ENCODE data around the gene GUK1.

DNA sequence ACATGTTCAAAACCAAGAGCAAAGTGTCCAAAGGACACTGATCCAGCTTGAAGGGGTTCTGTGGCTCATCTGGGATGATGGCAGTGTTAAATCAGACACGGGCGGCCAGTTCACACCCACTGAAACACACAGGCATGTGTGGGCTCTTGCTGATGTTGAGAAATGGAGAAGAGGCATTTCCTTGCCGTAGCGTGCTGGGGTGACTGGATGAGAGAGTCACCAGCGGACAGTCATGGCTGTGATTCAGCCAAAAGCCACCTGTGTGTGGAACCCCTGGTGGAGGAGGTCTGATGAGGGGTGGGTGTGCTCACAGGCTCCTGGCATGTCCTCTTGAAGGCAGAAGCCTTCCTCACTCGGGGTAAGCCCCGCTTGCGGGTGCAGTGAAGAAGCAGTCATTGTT, 44.1 kb upstream of the GUK1 start:
- TF ChIP-seq, protein P1, sequence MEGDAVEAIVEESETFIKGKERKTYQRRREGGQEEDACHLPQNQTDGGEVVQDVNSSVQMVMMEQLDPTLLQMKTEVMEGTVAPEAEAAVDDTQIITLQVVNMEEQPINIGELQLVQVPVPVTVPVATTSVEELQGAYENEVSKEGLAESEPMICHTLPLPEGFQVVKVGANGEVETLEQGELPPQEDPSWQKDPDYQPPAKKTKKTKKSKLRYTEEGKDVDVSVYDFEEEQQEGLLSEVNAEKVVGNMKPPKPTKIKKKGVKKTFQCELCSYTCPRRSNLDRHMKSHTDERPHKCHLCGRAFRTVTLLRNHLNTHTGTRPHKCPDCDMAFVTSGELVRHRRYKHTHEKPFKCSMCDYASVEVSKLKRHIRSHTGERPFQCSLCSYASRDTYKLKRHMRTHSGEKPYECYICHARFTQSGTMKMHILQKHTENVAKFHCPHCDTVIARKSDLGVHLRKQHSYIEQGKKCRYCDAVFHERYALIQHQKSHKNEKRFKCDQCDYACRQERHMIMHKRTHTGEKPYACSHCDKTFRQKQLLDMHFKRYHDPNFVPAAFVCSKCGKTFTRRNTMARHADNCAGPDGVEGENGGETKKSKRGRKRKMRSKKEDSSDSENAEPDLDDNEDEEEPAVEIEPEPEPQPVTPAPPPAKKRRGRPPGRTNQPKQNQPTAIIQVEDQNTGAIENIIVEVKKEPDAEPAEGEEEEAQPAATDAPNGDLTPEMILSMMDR (IDR thresholded peaks at IDR 0.05; ENCODE audit: insufficient read depth, low read length) = no peak
- TF ChIP-seq POLR2AphosphoS5 (IDR thresholded peaks at IDR 0.05; ENCODE audit: low read depth) = no peak
- TF ChIP-seq, protein P2, sequence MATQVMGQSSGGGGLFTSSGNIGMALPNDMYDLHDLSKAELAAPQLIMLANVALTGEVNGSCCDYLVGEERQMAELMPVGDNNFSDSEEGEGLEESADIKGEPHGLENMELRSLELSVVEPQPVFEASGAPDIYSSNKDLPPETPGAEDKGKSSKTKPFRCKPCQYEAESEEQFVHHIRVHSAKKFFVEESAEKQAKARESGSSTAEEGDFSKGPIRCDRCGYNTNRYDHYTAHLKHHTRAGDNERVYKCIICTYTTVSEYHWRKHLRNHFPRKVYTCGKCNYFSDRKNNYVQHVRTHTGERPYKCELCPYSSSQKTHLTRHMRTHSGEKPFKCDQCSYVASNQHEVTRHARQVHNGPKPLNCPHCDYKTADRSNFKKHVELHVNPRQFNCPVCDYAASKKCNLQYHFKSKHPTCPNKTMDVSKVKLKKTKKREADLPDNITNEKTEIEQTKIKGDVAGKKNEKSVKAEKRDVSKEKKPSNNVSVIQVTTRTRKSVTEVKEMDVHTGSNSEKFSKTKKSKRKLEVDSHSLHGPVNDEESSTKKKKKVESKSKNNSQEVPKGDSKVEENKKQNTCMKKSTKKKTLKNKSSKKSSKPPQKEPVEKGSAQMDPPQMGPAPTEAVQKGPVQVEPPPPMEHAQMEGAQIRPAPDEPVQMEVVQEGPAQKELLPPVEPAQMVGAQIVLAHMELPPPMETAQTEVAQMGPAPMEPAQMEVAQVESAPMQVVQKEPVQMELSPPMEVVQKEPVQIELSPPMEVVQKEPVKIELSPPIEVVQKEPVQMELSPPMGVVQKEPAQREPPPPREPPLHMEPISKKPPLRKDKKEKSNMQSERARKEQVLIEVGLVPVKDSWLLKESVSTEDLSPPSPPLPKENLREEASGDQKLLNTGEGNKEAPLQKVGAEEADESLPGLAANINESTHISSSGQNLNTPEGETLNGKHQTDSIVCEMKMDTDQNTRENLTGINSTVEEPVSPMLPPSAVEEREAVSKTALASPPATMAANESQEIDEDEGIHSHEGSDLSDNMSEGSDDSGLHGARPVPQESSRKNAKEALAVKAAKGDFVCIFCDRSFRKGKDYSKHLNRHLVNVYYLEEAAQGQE (IDR thresholded peaks at IDR 0.05; ENCODE audit: insufficient replicate concordance, low read depth) = no peak
- no peak for TF ChIP-seq GABPA (IDR thresholded peaks at IDR 0.05; ENCODE audit: low read depth)
- no peak for TF ChIP-seq SPI1 (IDR thresholded peaks at IDR 0.05; ENCODE audit: borderline replicate concordance, low read depth)

Measured in HL-60 (cell line).